RWPE2 (cell line): ENCODE results near the gene ENOX2.
"Not testable (repeated sequence)": the region's sequence is repeated elsewhere in the genome, so short reads cannot be mapped to it uniquely, and the experiment has no call there.

Experiments used
- ATAC-seq: fragments of 200-7000 bp; cut with Tn5 transposase; 3 replicates; pipeline ENCODE4 v1.9.1; 2021; ENCODE audit warnings: low read depth
- DNase-seq: peaks from one replicate; pipeline ENCODE4 v3.0.0-alpha.2; 2020; ENCODE audit warnings: low spot score
- H3K27ac ChIP-seq: fragments of 450-650 bp; 2 replicates; pipeline ENCODE4 v1.5.1; 2017; ENCODE audit warnings: mild to moderate bottlenecking; ENCODE audit not compliant: poor library complexity, severe bottlenecking
- H3K27me3 ChIP-seq: fragments of 250-450 bp; sonication (Bioruptor Pico); 2 replicates; pipeline ENCODE4 v1.5.1; 2021; ENCODE audit warnings: mild to moderate bottlenecking, moderate library complexity; ENCODE audit not compliant: insufficient read depth, poor library complexity, severe bottlenecking
- H3K36me3 ChIP-seq: fragments of 250-450 bp; sonication (Bioruptor Pico); 2 replicates; pipeline ENCODE4 v1.5.1; 2020; ENCODE audit warnings: low read depth, mild to moderate bottlenecking, moderate library complexity
- H3K4me1 ChIP-seq: fragments of 250-450 bp; sonication (Bioruptor Pico); 2 replicates; pipeline ENCODE4 v1.5.1; 2021; ENCODE audit warnings: mild to moderate bottlenecking, moderate library complexity; ENCODE audit not compliant: insufficient read depth, poor library complexity, severe bottlenecking
- H3K4me3 ChIP-seq: fragments of 250-450 bp; sonication (Bioruptor Pico); 2 replicates; pipeline ENCODE4 v1.5.1; 2021; ENCODE audit warnings: mild to moderate bottlenecking, moderate library complexity; ENCODE audit not compliant: severe bottlenecking
- H3K9me3 ChIP-seq: fragments of 250-450 bp; sonication (Bioruptor Pico); 2 replicates; pipeline ENCODE4 v1.5.1; 2021; ENCODE audit warnings: mild to moderate bottlenecking, moderate library complexity; ENCODE audit not compliant: severe bottlenecking
- TF ChIP-seq, protein P1 (sequence below): fragments of 450-650 bp; IDR thresholded peaks from one replicate; pipeline ENCODE4 v1.5.1; 2017; ENCODE audit warnings: mild to moderate bottlenecking, moderate library complexity; ENCODE audit not compliant: poor library complexity, severe bottlenecking

Gene ENOX2

DNA sequence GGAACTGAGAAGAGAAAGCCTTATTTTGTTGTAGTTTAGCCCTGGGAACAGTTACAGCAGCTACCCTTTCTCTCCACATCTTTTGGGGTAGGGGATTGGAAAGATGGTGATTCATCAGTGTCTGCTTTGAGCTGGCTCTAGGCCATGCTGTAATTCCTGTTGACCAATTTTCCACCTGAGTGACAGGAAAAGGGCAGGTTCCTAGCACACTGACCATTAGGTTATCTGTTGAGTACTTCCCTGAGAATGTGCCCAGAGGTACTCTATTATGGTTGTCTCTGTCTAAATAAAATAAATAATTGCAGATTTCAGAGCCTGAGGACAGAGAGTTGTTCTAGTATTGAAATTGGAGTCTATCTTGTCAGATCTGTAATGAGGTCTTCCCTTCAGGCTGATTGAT, 109.0 kb downstream of the ENOX2 start:
- Histone ChIP-seq H3K36me3 (no peaks in the 10 kb centered on the region), H3K27ac (no peak overlapping the region), H3K4me1 (no peaks in the 10 kb centered on the region), H3K27me3 (no peaks in the 10 kb centered on the region), H3K9me3 (no peaks in the 10 kb centered on the region), H3K4me3 (no peak overlapping the region)
- no peak for DNase-seq
- TF ChIP-seq, protein P1, sequence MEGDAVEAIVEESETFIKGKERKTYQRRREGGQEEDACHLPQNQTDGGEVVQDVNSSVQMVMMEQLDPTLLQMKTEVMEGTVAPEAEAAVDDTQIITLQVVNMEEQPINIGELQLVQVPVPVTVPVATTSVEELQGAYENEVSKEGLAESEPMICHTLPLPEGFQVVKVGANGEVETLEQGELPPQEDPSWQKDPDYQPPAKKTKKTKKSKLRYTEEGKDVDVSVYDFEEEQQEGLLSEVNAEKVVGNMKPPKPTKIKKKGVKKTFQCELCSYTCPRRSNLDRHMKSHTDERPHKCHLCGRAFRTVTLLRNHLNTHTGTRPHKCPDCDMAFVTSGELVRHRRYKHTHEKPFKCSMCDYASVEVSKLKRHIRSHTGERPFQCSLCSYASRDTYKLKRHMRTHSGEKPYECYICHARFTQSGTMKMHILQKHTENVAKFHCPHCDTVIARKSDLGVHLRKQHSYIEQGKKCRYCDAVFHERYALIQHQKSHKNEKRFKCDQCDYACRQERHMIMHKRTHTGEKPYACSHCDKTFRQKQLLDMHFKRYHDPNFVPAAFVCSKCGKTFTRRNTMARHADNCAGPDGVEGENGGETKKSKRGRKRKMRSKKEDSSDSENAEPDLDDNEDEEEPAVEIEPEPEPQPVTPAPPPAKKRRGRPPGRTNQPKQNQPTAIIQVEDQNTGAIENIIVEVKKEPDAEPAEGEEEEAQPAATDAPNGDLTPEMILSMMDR, result no peak
- peak; percentile 17; the same call in 1 of the 3 replicates for ATAC-seq

DNA sequence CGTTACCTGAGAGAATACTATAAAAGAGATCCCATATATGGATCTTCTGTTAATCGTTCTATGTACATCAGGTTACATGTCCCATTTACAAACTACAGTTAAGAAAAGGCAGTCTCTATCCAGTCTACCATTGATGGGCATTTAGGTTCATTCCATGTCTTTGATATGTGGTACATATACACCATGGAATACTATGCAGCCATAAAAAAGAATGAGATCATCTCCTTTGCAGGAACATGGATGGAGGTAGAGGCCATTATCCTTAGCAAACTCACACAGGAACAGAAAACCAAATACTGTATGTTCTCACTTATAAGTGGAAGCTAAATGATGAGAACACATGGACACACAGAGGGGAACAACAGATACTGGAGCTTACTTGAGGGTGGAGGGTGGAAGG, 111.1 kb downstream of the ENOX2 start:
- not testable (repeated sequence) for ATAC-seq, H3K27ac ChIP-seq, H3K27me3 ChIP-seq, H3K9me3 ChIP-seq, H3K36me3 ChIP-seq, DNase-seq, H3K4me3 ChIP-seq, H3K4me1 ChIP-seq

DNA sequence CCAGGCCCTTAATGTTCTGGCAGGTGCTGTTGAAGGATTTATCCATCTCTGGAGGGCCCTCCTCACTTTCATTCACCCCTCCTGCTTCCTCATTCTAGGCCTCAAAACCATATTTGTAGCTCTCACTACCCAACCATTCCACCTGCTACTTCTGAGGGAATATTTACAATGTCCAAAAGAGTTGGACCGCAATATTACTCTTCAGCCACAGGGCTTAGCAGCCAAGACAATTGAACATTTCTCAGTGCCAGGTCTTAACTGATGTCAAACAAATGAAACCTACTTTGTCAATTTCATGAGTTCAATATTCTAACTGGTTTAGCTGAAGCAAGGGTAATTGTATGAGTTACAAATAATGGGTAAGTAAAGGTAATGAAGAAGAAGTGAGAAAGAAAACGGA, 113.2 kb downstream of the ENOX2 start:
- ATAC-seq, result no peak
- Histone ChIP-seq H3K27me3 (no peaks in the 10 kb centered on the region), H3K27ac (no peak overlapping the region), H3K9me3 (no peaks in the 10 kb centered on the region), H3K4me3 (no peak overlapping the region), H3K36me3 (no peaks in the 10 kb centered on the region), H3K4me1 (no peaks in the 10 kb centered on the region)
- DNase-seq, result no peak
- TF ChIP-seq, protein P1, result no peak

DNA sequence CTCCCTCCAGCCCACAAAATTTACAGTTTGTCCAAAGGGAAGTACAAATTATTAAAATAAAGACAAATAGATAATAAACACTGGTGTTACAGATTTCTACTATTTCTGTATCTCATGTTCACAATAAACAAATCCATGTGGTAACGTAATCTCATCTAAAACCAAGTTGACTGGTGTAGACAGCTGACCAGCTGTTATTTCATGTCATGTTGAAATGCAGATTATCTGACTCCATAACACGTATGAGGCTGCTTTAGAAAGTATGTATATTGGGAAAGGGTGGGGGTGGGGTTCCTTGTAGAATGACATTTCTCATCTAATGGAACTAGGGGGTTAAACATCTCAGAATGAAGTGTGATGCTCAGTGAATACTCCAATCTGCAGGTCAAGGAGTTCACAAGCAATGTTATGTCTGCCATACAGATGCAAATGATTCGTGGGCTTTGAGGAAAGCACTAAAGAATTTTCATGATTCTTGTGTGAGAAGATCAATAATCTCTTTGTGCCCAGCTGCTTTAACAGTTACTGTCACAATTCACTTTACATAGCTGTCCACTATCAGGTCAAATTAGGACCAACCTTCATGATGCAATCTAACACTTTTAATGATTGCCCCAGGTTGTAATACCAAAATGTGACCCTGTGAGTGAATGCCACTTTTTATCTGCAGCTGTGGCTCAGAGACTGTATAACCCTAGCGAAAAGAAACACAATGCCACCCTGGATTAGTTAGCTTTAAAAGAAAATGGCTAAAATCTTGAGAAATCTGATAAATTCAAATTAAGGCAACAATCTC, 114.0 kb downstream of the ENOX2 start:
- TF ChIP-seq, protein P1, result no peak
- H3K27ac ChIP-seq, result no peak overlapping the region
- no peak overlapping the region for H3K4me3 ChIP-seq
- no peaks in the 10 kb centered on the region for H3K4me1 ChIP-seq
- no peaks in the 10 kb centered on the region for H3K36me3 ChIP-seq
- H3K27me3 ChIP-seq, result no peaks in the 10 kb centered on the region
- no peaks in the 10 kb centered on the region for H3K9me3 ChIP-seq
- DNase-seq, result no peak
- ATAC-seq, result no peak

DNA sequence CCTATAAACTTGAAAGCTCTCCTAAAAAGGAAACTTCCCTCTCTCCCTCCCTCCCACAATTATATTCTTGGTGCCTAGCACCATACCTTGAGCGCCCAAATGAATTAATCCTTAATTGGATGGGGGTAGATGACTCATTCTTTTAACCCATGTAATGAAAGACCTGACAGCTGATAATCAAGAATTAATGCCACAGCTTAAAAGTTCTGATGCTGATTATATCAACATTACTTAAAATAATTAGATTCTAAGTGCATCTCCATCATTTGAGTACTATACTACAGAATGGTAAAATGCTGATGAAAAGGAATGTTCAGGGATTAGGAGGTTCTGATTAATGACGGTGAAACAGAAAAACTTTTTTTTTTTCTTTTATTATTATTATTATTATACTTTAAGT, 117.0 kb downstream of the ENOX2 start:
- TF ChIP-seq, protein P1, result no peak
- Histone ChIP-seq H3K36me3 (no peaks in the 10 kb centered on the region), H3K9me3 (no peaks in the 10 kb centered on the region), H3K27me3 (no peaks in the 10 kb centered on the region), H3K27ac (no peak overlapping the region), H3K4me1 (no peaks in the 10 kb centered on the region), H3K4me3 (no peak overlapping the region)
- DNase-seq, result no peak
- no peak for ATAC-seq
